ENCODE results near the gene MFRP. TPM values are rescaled to one million over a fixed set of nuclear protein-coding genes. Genes with fewer than 3 reads are reported as not detected.
"Not testable (repeated sequence)": the region's sequence is repeated elsewhere in the genome, so short reads cannot be mapped to it uniquely, and the experiment has no call there.

The MFRP gene
- total and polyA plus RNA-seq, 10 of the 15 experiments (the other 5 are each of a cell fraction or from before 2014, with no cell fraction given): not detected

- RAD21 ChIA-PET (ENCODE audit: unreplicated experiment): interaction anchor here (2.8 kb wide), 1 partner anchor 90 kb away, joined by 8 read pairs; no protein-coding TSS in a partner anchor
- no peaks in the 10 kb centered on the region for H3K79me2 ChIP-seq (ENCODE audit: control insufficient read depth, insufficient read depth, low read length)
- FAIRE-seq (no peak), ATAC-seq (no peak), DNase-seq (ENCODE audit: low read depth, low spot score) (no peak)
- H4K20me1 ChIP-seq (ENCODE audit: control insufficient read depth, insufficient read depth): no peaks in the 10 kb centered on the region
- POLR2A ChIA-PET: interaction anchor here (1.2 kb wide), 1 partner anchor 23 kb away, joined by 3 read pairs; no protein-coding TSS in a partner anchor
- WGBS (ENCODE audit: insufficient coverage, insufficient replicate concordance, low lambda C conversion rate, missing lambda C conversion rate): 67% methylated on average over 2 of the region's 2 CpGs
- SMC1A ChIA-PET (ENCODE audit: uncharacterized antibody, unreplicated experiment): interaction anchor here (0.6 to 1.2 kb wide), 2 partner anchors 91 to 188 kb away, joined by 3 read pairs; no protein-coding TSS in a partner anchor
- no peak overlapping the region for H3K4me3 ChIP-seq
- no peak overlapping the region for H2AFZ ChIP-seq (ENCODE audit: control insufficient read depth, low read depth, low read length)
- intact Hi-C loops (cut with micrococcal nuclease; ENCODE audit: unreplicated experiment) (no loop called here), in situ Hi-C loops (cut with MboI) (no loop called here)
- H3K9ac ChIP-seq (ENCODE audit: control insufficient read depth, insufficient read depth, low read length): no peak overlapping the region
- TF ChIP-seq WRNIP1 (IDR thresholded peaks at IDR 0.05; ENCODE audit: borderline replicate concordance, low read depth, low read length): no peak
- no peak for TF ChIP-seq CREM (IDR thresholded peaks at IDR 0.05; ENCODE audit: low read depth)
- TF ChIP-seq CBX5 (IDR thresholded peaks at IDR 0.05; ENCODE audit: low read depth): no peak
- no peak for TF ChIP-seq RELA (IDR thresholded peaks at IDR 0.05; ENCODE audit: borderline replicate concordance, partially characterized antibody)
- no peak for TF ChIP-seq MAX (IDR thresholded peaks at IDR 0.05; ENCODE audit: low read depth, low read length)
- CTCF ChIA-PET: interaction anchor here (0.9 to 17.9 kb wide), 4 partner anchors 9 to 150 kb away, joined by 3 to 183 read pairs (median 3); no protein-coding TSS in a partner anchor
- 0 out of 2 replicates have a peak, but pooled peaks cover 3% of the 10 kb centered on the region for H3K4me1 ChIP-seq (ENCODE audit: control insufficient read depth, insufficient read depth, low read length)
- H3K4me2 ChIP-seq (ENCODE audit: control insufficient read depth, insufficient read depth): no peak overlapping the region
- no peaks in the 10 kb centered on the region for H3K9me3 ChIP-seq (replicated peaks; ENCODE audit: control insufficient read depth, insufficient read depth, low read length)
- BruUV-seq (replicated peaks): no TSS peak
- peaks cover 0 to 5% of the 10 kb centered on the region in 2 experiments; a peak in 1 of 4 replicates for H3K27me3 ChIP-seq (replicated peaks in 1 of 2; ENCODE audit: control insufficient read depth in 2 of 2, insufficient read depth in 2 of 2, low read length in 1 of 2)
- H3K36me3 ChIP-seq (ENCODE audit: control insufficient read depth in 2 of 2, insufficient read depth in 2 of 2, low read length in 1 of 2): no peaks in the 10 kb centered on the region
- no peak overlapping the region for H3K27ac ChIP-seq (ENCODE audit: control insufficient read depth, insufficient read depth)
These were observed 37.8 kb upstream of the MFRP start for GRCh38 chr11:119384332-119384731.

GRCh38 chr11:119382513-119382912 is 36.0 kb upstream of the MFRP start:
- H3K36me3 ChIP-seq (ENCODE audit: control insufficient read depth in 2 of 2, insufficient read depth in 2 of 2, low read length in 1 of 2); in situ Hi-C loops (cut with MboI): not testable (repeated sequence)
- 69% methylated on average over 13 of the region's 14 CpGs for WGBS (ENCODE audit: insufficient coverage, insufficient replicate concordance, low lambda C conversion rate, missing lambda C conversion rate)

More at GRCh38 chr11:119382513-119382912, 36.0 kb upstream of the MFRP start:
- H3K9me3 ChIP-seq (replicated peaks; ENCODE audit: control insufficient read depth, insufficient read depth, low read length); FAIRE-seq; H4K20me1 ChIP-seq (ENCODE audit: control insufficient read depth, insufficient read depth); H3K27ac ChIP-seq (ENCODE audit: control insufficient read depth, insufficient read depth); POLR2A ChIA-PET; H3K79me2 ChIP-seq (ENCODE audit: control insufficient read depth, insufficient read depth, low read length); H3K9ac ChIP-seq (ENCODE audit: control insufficient read depth, insufficient read depth, low read length); DNase-seq (ENCODE audit: low read depth, low spot score); BruUV-seq (replicated peaks); H3K4me3 ChIP-seq; H2AFZ ChIP-seq (ENCODE audit: control insufficient read depth, low read depth, low read length); H3K4me2 ChIP-seq (ENCODE audit: control insufficient read depth, insufficient read depth); H3K27me3 ChIP-seq (replicated peaks in 1 of 2; ENCODE audit: control insufficient read depth in 2 of 2, insufficient read depth in 2 of 2, low read length in 1 of 2); ATAC-seq; intact Hi-C loops (cut with micrococcal nuclease; ENCODE audit: unreplicated experiment); H3K4me1 ChIP-seq (ENCODE audit: control insufficient read depth, insufficient read depth, low read length): not testable (repeated sequence)
- ChIA-PET RAD21 (ENCODE audit: unreplicated experiment) (interaction anchor here (2.8 kb wide), 1 partner anchor 92 kb away, joined by 8 read pairs; no protein-coding TSS in a partner anchor), SMC1A (ENCODE audit: uncharacterized antibody, unreplicated experiment) (interaction anchor here (0.6 to 1.7 kb wide), 2 partner anchors 27 to 1131 kb away, joined by 3 to 6 read pairs; no protein-coding TSS in a partner anchor), CTCF (interaction anchor here (0.9 to 17.9 kb wide), 11 partner anchors 8 to 94 kb away, joined by 3 to 183 read pairs (median 4); no protein-coding TSS in a partner anchor)
